ENCODE data around the gene PRDX6.
"Not testable (repeated sequence)": the region's sequence is repeated elsewhere in the genome, so short reads cannot be mapped to it uniquely, and the experiment has no call there.

The PRDX6 gene

DNA sequence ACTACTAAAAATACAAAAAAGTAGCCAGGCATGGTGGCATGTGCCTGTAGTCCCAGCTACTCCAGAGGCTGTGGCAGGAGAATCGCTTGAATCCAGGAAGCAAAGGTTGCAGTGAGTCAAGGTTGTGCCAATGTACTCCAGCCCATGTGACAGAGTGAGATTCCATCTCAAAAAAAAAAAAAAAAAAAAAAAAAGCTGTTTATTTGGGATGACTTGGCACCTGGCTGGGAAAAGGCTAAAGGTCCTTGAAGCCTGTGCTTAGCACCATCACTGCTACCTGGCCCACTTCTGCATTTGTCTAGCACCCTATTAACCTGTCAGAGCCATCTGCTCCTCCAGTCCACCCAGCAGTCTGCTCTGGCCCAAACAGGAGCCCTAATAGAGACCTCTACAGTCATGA is 25.0 kb downstream of the PRDX6 start:
- no peak for DNase-seq

DNA sequence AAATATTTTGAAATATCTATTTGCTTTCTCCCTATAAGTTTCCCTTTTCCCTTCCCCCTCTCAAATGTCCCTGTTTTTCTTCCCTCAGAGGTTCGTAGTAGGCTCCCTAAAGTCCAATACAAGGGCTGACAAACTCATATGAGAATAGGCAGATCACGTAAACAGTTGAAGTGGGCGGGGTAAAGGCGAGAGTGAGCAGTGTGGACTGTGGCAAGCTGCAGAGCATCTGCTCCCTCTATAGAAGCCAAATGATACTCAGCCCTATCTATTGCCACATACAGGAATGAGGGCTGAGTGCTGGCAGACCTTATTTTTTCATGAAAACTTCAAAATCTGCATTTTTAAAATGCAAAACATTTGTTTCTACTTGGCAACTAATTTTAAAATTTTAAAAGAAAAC is 26.3 kb downstream of the PRDX6 start:
- DNase-seq: no peak

DNA sequence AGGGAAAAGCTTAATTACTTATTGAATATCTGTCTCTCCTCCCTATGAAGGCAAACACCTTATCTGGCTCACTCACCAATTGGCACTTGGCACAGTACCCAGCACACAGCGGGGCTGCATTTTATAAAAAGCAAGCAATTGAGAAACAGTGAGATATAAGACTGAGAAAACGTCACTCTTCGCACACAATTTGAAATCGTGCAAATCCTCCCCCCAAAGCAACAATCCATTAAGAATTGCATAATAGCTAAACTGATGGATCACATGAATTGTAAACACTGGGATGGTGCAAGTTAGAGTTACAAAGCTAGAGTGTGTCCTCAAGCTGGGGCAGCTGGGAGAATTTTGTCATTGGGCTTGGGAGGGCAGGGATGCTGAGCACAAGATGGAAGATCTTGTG is 27.1 kb downstream of the PRDX6 start:
- no peak for DNase-seq

DNA sequence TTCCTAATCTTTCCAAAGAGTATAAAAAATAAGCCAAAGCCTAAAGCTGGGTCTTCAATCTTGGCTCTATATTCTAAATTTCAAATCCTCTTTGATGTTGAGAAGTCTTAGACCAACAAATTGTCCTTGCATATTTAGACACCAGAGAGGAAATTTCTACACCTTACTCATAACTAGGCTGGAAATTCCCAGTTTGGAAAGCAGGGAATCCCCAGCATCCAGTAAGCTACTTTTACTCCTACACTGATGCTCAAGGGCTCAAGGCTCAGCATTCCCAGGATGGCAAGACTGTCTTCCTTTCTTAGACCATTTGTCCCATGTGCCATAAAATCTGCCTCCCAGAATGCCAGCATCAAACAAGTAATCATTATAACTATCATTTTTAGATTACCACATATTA is 28.3 kb downstream of the PRDX6 start:
- DNase-seq: peak; percentile 7

DNA sequence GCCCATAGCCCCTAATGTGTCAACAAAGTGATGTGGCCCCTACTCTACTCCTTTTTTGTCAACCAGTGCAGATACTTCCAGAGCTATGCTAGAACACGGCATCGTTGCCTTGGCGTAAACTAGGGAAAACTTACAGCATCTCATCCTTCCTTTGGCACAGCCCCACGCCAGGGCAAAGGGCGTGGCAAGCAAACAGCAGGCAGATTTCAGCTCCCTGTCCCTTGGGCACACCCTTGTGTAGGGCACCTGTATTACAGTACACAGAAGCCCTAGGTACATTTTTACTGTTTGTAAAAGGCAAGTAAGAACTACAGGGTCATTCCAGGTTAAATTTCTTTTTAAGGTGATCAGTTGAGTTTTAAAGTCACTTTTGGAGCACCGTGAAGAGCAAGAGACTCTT is 29.3 kb downstream of the PRDX6 start:
- DNase-seq: peak; percentile 25

DNA sequence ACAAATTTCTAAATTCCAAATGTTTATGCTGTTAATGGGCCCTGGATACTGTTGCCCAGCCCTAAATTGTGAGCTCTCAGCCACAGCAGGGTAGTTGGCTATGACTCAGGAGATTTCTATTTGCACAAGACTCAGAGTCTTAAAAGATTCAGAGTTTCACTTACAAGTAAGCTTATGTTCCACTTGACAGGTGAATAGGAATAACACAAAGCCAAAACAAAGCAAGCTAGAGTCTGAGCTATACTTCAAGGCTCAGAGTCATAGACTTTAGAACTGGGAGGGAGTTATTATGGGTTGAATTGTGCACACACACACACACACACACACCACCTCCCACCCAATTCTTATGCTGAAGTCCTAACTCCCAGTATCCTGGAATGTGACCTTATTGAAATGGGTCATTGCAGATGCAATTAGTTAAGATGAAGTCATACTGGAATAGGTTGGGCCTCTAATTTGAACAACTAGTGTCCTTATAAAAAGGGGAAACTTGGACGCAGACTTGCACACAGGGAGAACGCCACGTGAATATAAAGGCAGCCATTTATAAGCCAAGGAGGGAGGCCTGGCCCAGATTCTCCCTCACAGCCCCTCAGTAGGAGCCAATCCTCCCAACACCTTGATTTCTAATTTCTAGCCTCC is 30.2 kb downstream of the PRDX6 start:
- DNase-seq: peak; percentile 100

DNA sequence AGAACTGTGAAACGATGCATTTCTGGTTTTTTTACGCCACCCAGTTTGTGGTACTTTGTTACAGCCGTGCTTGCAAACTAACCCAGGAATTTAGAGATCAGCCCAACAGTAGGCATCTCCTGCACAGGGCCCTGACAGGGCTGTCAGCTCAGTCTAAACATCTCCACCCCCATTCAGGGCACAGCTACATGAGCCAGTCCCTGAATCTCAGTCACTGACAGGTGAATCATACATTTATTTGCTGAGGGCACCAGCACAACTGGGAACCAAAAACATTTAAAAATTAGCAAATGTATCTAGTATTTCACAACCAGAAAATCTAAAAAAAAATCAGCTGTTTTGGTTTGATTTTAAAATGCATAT is 30.7 kb downstream of the PRDX6 start:
- peak; percentile 86 for DNase-seq

DNA sequence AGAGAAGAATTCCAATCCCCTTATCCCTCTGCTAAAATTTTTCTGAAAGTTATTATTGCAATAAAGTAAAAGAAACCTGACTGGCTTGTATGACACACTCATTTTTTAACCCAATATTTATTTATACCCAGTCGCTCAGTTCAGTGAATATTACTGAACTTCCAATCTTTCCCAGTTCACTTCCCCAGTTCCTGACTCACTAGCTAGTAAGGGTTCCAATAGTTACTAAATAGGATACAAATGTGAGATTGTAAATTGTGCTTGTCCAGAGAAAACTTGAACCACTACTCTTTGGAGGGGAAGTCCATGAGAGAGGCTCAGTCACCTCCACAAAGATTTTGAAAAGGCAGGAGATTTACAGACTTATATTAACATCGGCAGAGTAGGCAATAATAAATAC is 31.4 kb downstream of the PRDX6 start:
- DNase-seq: peak; percentile 58

DNA sequence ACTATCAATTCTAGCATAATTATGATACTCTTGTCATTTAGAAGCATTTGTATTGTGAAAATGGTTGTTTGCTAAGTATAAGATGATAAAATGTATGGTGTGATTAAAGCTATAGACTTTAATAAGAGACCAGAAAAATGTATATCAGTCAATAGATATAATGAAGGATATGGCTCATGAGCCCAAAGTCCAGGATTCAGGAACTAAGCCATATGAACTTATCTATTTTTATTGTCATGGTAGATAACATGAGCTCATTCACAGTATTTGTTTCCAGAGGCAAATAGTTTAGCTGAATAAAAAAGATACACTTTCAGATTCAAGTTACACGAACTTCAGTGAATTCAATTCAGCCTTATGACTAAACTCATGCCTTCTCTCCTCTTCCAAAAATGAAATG is 32.7 kb downstream of the PRDX6 start:
- DNase-seq: no peak

DNA sequence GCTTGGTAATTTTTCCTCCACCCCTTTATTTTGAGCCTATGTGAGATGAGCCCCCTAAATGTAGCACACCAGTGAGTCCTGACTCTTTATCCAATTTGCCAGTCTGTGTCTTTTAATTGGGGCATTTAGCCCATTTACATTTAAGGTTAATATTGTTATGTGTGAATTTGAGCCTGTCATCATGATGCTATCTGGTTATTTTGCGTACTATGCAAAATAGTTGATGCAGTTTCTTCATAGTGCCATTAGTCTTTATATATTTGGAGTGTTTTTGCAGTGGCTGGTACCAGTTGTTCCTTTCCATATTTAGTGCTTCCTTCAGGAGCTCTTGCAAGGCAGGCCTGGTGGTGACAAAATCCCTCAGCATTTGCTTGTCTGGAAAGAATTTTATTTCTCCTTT is 37.4 kb downstream of the PRDX6 start:
- not testable (repeated sequence) for DNase-seq

DNA sequence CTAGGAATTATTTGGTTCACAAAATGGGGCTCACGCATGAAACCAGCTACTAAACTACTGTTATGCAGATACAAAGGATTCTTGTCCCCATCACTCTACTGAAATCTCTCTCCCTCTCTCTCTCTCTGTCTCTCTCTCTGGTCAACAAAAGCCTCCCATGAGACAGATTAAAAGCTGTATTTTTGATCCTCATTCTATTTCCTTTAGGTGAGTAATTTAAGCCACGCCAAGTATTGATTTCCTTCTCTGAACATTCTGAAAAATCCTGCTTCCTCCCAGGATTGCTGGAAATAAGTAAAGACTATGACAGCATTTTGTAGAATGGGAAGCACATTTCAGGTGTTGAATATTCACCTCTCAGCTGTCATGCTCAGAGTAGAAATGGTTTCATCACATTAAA is 43.7 kb downstream of the PRDX6 start:
- no peak for DNase-seq

DNA sequence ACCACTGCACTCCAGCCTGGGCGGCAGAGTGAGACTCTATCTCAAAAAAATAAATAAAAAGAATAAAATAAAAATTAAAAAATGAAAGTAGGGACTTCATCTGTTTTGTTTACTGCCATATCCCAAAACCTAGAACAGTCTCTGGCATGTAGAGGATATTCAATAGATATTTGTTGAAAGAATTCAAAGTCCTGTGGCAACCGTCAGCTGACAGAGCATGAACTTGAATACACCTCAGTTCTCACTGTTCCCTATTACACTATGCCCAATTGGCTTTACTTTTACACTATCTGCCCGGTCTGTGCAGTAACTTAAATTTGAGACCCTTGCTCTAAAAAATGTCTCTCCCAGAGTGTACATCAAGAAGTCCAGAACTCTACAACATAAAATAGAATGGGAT is 46.2 kb downstream of the PRDX6 start:
- DNase-seq: no peak

DNA sequence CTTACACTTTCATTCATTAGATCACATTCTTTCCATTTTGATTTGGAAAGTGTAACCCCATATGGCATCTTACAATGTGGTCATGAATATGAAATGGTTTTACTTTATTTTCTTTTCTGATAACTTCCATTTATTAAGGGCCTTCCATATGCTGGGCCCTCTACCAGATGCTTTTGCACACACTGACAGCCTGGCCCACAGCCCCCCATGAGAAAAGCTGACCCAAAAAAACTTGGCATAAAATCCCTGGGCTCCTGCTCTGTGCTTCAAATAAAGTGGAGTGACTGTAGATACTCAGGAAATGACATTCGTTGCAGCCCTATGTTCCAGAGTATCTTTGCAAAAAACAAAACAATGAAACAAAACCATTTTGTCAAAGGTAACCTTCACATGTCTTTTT is 48.8 kb downstream of the PRDX6 start:
- DNase-seq: no peak

DNA sequence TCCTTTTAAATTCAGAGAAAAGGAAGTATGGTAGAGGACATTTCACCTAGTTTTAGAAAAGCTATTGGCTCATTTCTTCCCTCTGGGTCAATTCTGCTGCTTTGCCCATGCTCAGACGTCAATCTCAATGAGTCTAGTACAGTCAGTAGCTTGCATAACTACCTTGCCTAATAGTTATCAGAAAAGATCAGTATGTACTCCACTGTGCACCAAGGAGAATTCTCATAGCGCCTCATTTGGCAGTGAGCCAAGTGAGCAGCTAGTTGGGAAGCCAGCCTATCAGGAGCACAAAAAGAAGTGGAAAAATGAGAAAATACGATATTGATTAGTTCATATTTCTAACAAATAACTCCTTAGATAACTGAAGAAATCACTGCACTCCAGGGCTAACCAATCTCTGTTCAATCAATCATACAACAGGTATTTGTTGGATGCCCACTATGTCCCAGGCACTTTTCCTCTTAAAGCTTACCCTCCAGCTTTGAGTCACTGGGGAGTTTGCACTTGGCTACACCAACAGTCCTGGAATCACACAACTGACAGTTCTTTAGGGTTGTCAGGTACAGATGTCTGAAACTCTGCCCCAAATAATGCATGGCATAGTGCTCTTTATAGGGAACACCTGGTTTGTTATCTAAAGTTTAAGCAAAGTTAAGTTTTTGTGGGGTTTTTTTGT is 50.2 kb downstream of the PRDX6 start:
- no peak for DNase-seq

DNA sequence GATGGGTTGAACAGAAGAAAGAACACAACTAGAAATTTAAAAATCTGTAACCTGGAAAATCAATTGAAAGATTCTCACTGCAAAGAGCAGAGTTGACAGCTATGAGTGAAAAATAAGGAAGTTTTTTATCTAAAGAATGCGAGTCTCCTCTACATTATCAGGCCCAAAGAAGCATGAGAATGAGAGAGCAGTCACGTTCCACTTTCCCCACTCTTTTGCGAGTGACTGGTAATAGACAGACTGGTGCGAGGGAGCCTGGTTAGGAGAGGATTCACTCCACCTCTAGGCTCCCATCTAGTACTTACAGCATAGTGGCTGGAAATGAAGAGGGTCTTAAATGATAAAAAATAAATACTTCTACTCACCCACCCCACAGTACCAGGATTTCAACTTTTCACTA is 52.0 kb downstream of the PRDX6 start:
- no peak for DNase-seq

DNA sequence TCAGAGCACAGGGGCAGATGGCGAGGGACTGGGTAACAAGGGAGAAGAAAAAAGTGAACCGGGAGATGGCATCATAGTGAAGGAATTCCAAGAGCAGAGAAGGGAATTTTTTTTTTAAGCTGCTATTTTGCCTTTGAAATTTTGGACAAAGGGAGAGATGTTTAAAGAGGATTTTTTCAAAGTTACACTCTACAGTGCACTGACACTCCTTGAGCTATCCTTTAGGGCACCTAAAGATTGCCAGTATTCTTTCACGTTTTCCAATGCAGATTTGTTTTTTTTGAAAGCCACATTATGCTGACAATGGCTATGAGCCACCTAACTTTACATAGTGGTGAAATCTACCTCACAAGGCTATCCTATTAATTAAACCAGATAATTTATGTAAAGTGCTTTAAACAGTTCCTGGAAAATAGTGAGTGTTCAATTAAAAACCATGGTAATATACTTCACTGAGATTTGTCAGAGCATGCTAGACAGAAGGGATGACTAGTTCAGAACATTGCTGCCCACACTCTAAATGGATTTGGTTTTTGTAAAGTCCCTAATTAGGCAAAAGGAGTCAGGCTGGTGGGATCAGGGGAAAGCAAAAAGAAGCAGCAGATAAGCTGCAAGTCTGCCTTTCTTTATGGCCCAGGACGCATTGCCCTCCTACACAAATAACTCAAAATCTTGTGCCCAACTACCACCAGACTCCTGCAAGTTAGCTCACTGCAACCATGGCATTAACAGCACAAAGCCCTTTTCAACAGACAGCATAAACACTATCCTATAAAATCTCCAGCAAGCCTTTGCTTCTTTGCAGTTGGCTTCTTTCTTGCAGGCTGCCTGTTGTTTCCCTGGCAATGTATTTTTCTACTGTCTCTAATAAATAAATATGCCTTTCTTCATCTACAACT is 53.9 kb downstream of the PRDX6 start:
- DNase-seq: no peak

DNA sequence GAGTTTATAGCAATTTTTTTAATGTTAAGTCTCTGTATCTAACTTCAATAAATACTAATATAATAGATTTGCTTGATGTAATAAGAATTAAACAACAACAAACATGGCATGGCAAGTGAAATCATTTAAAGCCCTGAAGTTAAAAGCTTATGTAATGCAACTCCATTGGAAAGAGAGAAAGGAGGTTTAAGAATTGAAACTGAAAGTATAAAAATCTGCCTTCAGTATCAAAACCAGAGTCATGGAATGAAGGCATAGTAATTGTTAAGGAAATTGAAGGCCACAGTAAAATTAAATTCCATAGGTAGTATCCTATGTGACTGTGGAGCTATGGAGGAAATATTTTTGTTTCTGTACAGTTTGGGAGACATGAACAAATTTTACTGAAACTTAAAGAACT is 55.1 kb downstream of the PRDX6 start:
- peak; percentile 8 for DNase-seq

DNA sequence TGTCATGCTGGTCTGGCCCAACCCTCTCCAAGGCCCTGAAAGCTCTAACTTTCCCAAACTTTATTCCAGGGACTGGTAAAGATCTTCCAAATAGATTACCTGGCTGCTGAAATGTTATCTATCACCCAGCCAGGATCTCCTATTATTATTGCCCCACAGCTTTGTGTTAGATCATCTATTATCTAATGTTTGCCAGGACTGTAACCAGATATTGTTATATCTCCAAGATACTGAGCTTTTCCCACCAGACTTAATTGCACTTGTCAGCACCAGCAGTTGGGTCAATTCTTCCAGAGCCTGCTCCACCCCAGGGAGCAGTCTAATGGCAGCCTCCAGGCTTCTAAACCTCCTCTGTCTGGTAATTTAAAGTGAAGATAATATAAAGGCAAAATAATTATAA is 59.1 kb downstream of the PRDX6 start:
- no peak for DNase-seq
